WERI-Rb-1 (cell line): ENCODE data around the gene UBASH3A.
"Not testable (repeated sequence)": the region's sequence is repeated elsewhere in the genome, so short reads cannot be mapped to it uniquely, and the experiment has no call there.

Experiments
- DNase-seq: peaks from one replicate; pipeline ENCODE4 v3.0.0-alpha.2; 2020
- H3K27ac ChIP-seq: fragments of 250-450 bp; sonication (Bioruptor Pico); 2 replicates; pipeline ENCODE4 v1.5.1; 2020; ENCODE audit warnings: mild to moderate bottlenecking, moderate library complexity
- H3K27me3 ChIP-seq: fragments of 250-450 bp; sonication (Bioruptor Pico); 2 replicates; pipeline ENCODE4 v1.5.1; 2021; ENCODE audit warnings: mild to moderate bottlenecking, low read depth, moderate library complexity; ENCODE audit not compliant: insufficient read depth, severe bottlenecking
- H3K36me3 ChIP-seq: fragments of 250-450 bp; sonication (Bioruptor Pico); 2 replicates; pipeline ENCODE4 v1.5.1; 2020; ENCODE audit warnings: mild to moderate bottlenecking, moderate library complexity
- H3K4me3 ChIP-seq: 2 replicates; pipeline ENCODE4 v1.5.1; 2011; ENCODE audit warnings: low read depth, mild to moderate bottlenecking, control low read depth, low read length
- H3K9me3 ChIP-seq: fragments of 250-450 bp; sonication (Bioruptor Pico); 2 replicates; pipeline ENCODE4 v1.5.1; 2021; ENCODE audit warnings: mild to moderate bottlenecking, moderate library complexity; ENCODE audit not compliant: severe bottlenecking
- CTCF ChIP-seq: IDR thresholded peaks from 2 replicates; pipeline ENCODE4 v1.5.1; 2011; ENCODE audit warnings: low read depth, mild to moderate bottlenecking, control low read depth, inconsistent platforms, low read length

The UBASH3A gene

GRCh38 chr21:42404539-42404938, 837 bp downstream of the UBASH3A start:
- Histone ChIP-seq H3K27ac (no peak overlapping the region), H3K36me3 (no peaks in the 10 kb centered on the region), H3K9me3 (peaks cover 8% of the 10 kb centered on the region), H3K27me3 (no peaks in the 10 kb centered on the region), H3K4me3 (no peak overlapping the region)
- TF ChIP-seq CTCF, result no peak
- no peak for DNase-seq

- Histone ChIP-seq H3K27me3 (no peaks in the 10 kb centered on the region), H3K9me3 (peaks cover 8% of the 10 kb centered on the region), H3K4me3 (no peak overlapping the region), H3K36me3 (no peaks in the 10 kb centered on the region), H3K27ac (no peak overlapping the region)
- no peak for TF ChIP-seq CTCF
- DNase-seq, result no peak
Observed at GRCh38 chr21:42405064-42406013, 1.6 kb downstream of the UBASH3A start.

GRCh38 chr21:42406201-42406621, 2.5 kb downstream of the UBASH3A start:
- Histone ChIP-seq H3K9me3 (peaks cover 8% of the 10 kb centered on the region), H3K36me3 (no peaks in the 10 kb centered on the region), H3K27ac (no peak overlapping the region), H3K27me3 (no peaks in the 10 kb centered on the region), H3K4me3 (no peak overlapping the region)
- DNase-seq, result no peak
- TF ChIP-seq CTCF, result no peak

- no peaks in the 10 kb centered on the region for H3K27me3 ChIP-seq
- no peak overlapping the region for H3K4me3 ChIP-seq
- H3K36me3 ChIP-seq, result no peaks in the 10 kb centered on the region
- peaks cover 2% of the 10 kb centered on the region for H3K9me3 ChIP-seq
- TF ChIP-seq CTCF, result no peak
- no peak overlapping the region for H3K27ac ChIP-seq
- DNase-seq, result no peak
Observed at GRCh38 chr21:42406866-42407265, 3.2 kb downstream of the UBASH3A start.

GRCh38 chr21:42407476-42407875, 3.8 kb downstream of the UBASH3A start:
- Histone ChIP-seq H3K9me3 (no peaks in the 10 kb centered on the region), H3K4me3 (no peak overlapping the region), H3K36me3 (no peaks in the 10 kb centered on the region), H3K27me3 (no peaks in the 10 kb centered on the region), H3K27ac (no peak overlapping the region)
- no peak for TF ChIP-seq CTCF
- no peak for DNase-seq

- not testable (repeated sequence) for H3K27me3 ChIP-seq, H3K36me3 ChIP-seq, H3K27ac ChIP-seq, DNase-seq, H3K9me3 ChIP-seq, H3K4me3 ChIP-seq
Observed at GRCh38 chr21:42408718-42409117, 5.0 kb downstream of the UBASH3A start.
